Mesendoderm (in vitro differentiated cells): ENCODE results near the gene TMEM8B.
A peak's percentile ranks its signal among the peaks of the same experiment; 100 is the strongest.
"Not testable (repeated sequence)": the region's sequence is repeated elsewhere in the genome, so short reads cannot be mapped to it uniquely, and the experiment has no call there.

Source experiments
- DNase-seq: peaks from one replicate; pipeline ENCODE4 v3.0.0; 2013
- H2AK5ac ChIP-seq: 2 replicates; pipeline ENCODE4 v1.6.1; 2013; ENCODE audit warnings: low read length, inconsistent platforms
- H2BK120ac ChIP-seq: 2 replicates; pipeline ENCODE4 v1.6.1; 2013; ENCODE audit warnings: low read depth, mild to moderate bottlenecking, low read length, moderate library complexity, mixed read lengths
- H2BK15ac ChIP-seq: replicated peaks from 2 replicates; pipeline ENCODE4 v1.6.1; 2013; ENCODE audit warnings: low read depth, mild to moderate bottlenecking, moderate library complexity
- H2BK5ac ChIP-seq: 2 replicates; pipeline ENCODE4 v1.6.1; 2013; ENCODE audit warnings: low read length, inconsistent platforms
- H3K18ac ChIP-seq: 2 replicates; pipeline ENCODE4 v1.6.1; 2013; ENCODE audit warnings: mild to moderate bottlenecking, low read length, mixed read lengths
- H3K23ac ChIP-seq: one replicate; pipeline ENCODE4 v1.6.1; 2013; ENCODE audit warnings: low read length
- H3K27ac ChIP-seq: 2 replicates; pipeline ENCODE4 v1.5.1; 2013; ENCODE audit warnings: low read depth, mild to moderate bottlenecking, inconsistent platforms, low read length, moderate library complexity
- H3K27me3 ChIP-seq: 2 replicates; pipeline ENCODE4 v1.6.1; 2013; ENCODE audit warnings: low read length, control low read depth, mild to moderate bottlenecking, inconsistent platforms; ENCODE audit not compliant: insufficient read depth, poor library complexity
- H3K36me3 ChIP-seq: 2 replicates; pipeline ENCODE4 v1.6.1; 2013; ENCODE audit warnings: low read length, inconsistent platforms; ENCODE audit not compliant: control insufficient read depth, insufficient read depth
- H3K4ac ChIP-seq: one replicate; pipeline ENCODE4 v1.6.1; 2013; ENCODE audit warnings: low read depth, mild to moderate bottlenecking, low read length, moderate library complexity
- H3K4me1 ChIP-seq: 2 replicates; pipeline ENCODE4 v1.6.1; 2013; ENCODE audit warnings: low read depth, low read length, inconsistent platforms; ENCODE audit not compliant: control insufficient read depth
- H3K4me2 ChIP-seq: 2 replicates; pipeline ENCODE4 v1.6.1; 2013; ENCODE audit warnings: low read length
- H3K4me3 ChIP-seq: 2 replicates; pipeline ENCODE4 v1.5.1; 2013; ENCODE audit warnings: mild to moderate bottlenecking, low read length
- H3K56ac ChIP-seq: one replicate; pipeline ENCODE4 v1.6.1; 2013; ENCODE audit warnings: low read length
- H3K79me1 ChIP-seq: 2 replicates; pipeline ENCODE4 v1.6.1; 2013; ENCODE audit warnings: low read length, inconsistent platforms
- H3K79me2 ChIP-seq: 2 replicates; pipeline ENCODE4 v1.6.1; 2013; ENCODE audit warnings: mild to moderate bottlenecking, low read length; ENCODE audit not compliant: control insufficient read depth, insufficient read depth
- H3K9ac ChIP-seq: 2 replicates; pipeline ENCODE4 v1.6.1; 2013; ENCODE audit warnings: low read length, inconsistent platforms
- H4K5ac ChIP-seq: one replicate; pipeline ENCODE4 v1.6.1; 2013; ENCODE audit warnings: low read length
- H4K8ac ChIP-seq: one replicate; pipeline ENCODE4 v1.6.1; 2013; ENCODE audit warnings: low read depth, mild to moderate bottlenecking, control low read depth, low read length, moderate library complexity
- WGBS: extraction: QIAGEN DNeasy Blood & Tissue Kit; methylation state at CpG from one replicate; pipeline ENCODE4 v1.1.7; 2013; ENCODE audit warnings: low lambda C conversion rate, missing lambda C conversion rate; ENCODE audit not compliant: insufficient coverage; ENCODE audit errors: extremely low coverage; 5-methylcytosine and 5-hydroxymethylcytosine counted together

The TMEM8B gene

GRCh38 chr9:35871545-35871944, 42.5 kb downstream of the TMEM8B start:
- no peak overlapping the region for H2BK120ac ChIP-seq
- no peak overlapping the region for H3K23ac ChIP-seq
- H4K5ac ChIP-seq = no peak overlapping the region
- H3K4ac ChIP-seq = no peak overlapping the region
- H3K56ac ChIP-seq = no peak overlapping the region
- H3K4me3 ChIP-seq = no peak overlapping the region
- no peaks in the 10 kb centered on the region for H3K79me2 ChIP-seq
- no peak overlapping the region for H2AK5ac ChIP-seq
- DNase-seq = no peak
- H4K8ac ChIP-seq = no peak overlapping the region
- H3K4me2 ChIP-seq = no peak overlapping the region
- no peaks in the 10 kb centered on the region for H3K36me3 ChIP-seq
- no peak overlapping the region for H3K18ac ChIP-seq
- WGBS = no CpG with 5 or more reads among the region's 3 CpGs
- no peaks in the 10 kb centered on the region for H3K27me3 ChIP-seq
- H2BK15ac ChIP-seq = no peak overlapping the region
- H3K4me1 ChIP-seq = no peaks in the 10 kb centered on the region
- H3K9ac ChIP-seq = no peak overlapping the region
- H3K27ac ChIP-seq = no peak overlapping the region
- H3K79me1 ChIP-seq = no peaks in the 10 kb centered on the region
- no peak overlapping the region for H2BK5ac ChIP-seq

GRCh38 chr9:35872505-35872904, 43.5 kb downstream of the TMEM8B start:
- Histone ChIP-seq H3K36me3 (no peaks in the 10 kb centered on the region), H4K5ac (no peak overlapping the region), H2BK5ac (no peak overlapping the region), H3K4me1 (no peaks in the 10 kb centered on the region), H3K56ac (no peak overlapping the region), H3K9ac (no peak overlapping the region), H3K4ac (no peak overlapping the region), H2AK5ac (no peak overlapping the region), H3K4me2 (no peak overlapping the region), H3K79me1 (no peaks in the 10 kb centered on the region), H3K27ac (no peak overlapping the region), H4K8ac (no peak overlapping the region), H3K23ac (no peak overlapping the region), H2BK120ac (no peak overlapping the region), H3K27me3 (no peaks in the 10 kb centered on the region), H3K79me2 (no peaks in the 10 kb centered on the region), H2BK15ac (no peak overlapping the region), H3K18ac (no peak overlapping the region), H3K4me3 (no peak overlapping the region)
- WGBS = no CpG with 5 or more reads among the region's 3 CpGs
- DNase-seq = no peak

DNA sequence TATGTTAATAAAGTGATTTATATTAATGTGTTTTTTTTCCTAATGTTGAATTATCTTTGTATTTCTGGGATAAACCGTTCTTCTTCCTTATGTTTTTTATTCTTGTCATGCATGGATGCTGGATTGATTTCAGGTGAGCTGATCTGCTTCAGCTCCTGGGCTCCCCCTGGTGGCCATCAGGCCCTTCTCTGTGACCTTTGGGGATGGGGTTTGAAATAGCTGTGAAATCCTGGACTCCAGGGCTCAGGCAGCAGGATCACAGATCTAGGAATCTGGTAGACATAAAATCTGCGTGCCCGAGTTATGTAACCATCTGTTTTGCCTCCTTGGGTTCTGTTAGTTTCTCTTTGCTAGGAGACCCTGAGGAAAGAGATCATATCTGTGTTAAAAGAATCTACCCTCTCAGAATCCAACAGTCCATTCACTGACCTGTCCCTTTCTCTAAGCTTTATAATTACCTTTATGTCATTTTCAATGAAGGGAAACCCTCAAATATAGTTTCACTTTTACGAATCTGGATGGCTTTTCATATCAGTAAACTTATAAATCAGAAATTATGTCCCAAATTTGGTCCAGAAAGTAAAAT, 53.3 kb downstream of the TMEM8B start:
- WGBS = no CpG with 5 or more reads among the region's 4 CpGs
- Histone ChIP-seq H3K4me1 (no peaks in the 10 kb centered on the region), H4K5ac (no peak overlapping the region), H2BK5ac (no peak overlapping the region), H3K27ac (no peak overlapping the region), H3K27me3 (no peaks in the 10 kb centered on the region), H3K4me3 (no peak overlapping the region), H2BK15ac (no peak overlapping the region), H3K9ac (no peak overlapping the region), H3K79me2 (no peaks in the 10 kb centered on the region), H3K56ac (no peak overlapping the region), H3K4me2 (no peak overlapping the region), H2BK120ac (no peak overlapping the region), H3K79me1 (no peaks in the 10 kb centered on the region), H3K36me3 (no peaks in the 10 kb centered on the region), H2AK5ac (no peak overlapping the region), H3K4ac (no peak overlapping the region), H3K18ac (no peak overlapping the region), H3K23ac (no peak overlapping the region), H4K8ac (no peak overlapping the region)
- peak; percentile 77 for DNase-seq

DNA sequence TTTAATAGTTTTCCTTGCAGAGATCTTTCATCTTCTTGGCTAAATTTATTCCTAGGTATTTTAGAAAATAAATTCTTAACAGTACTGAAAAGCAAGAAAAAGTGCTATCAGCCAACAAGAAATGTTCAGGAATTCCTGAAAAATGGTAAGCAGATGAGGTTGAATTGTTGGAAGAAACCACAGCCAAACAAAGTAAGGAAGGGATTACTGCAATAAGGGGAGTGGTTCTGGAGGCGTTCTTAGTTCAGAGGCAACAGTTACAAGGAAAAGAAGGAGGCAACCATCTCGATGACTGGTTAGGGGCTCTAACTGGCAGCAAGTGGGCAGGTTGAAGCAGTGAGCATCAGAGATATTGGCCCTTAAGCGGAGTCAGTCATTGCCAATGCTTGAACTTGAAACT, 54.0 kb downstream of the TMEM8B start:
- WGBS = no CpG with 5 or more reads among the region's 3 CpGs

DNA sequence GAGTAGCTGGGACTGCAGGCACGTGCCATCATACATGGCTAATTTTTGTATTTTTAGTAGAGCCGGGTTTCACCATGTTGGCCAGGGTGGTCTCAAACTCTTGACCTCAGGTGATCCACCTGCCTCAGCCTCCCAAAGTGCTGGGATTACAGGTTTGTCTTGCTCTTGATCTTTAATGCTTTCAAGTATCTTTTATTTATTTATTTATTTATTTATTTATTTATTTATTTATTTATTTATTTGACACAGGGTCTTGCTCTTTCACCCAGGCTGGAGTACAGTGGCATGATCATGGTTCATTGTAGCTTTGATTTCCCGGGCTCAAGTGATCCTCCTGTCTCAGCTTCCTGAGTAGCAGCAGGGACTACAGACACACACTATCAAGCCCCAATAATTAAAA, 55.9 kb downstream of the TMEM8B start:
- not testable (repeated sequence) for H2BK120ac ChIP-seq, H3K4ac ChIP-seq, H3K18ac ChIP-seq, H3K79me2 ChIP-seq, H2BK15ac ChIP-seq, H3K23ac ChIP-seq, H2BK5ac ChIP-seq, H3K27me3 ChIP-seq, H3K9ac ChIP-seq, H3K79me1 ChIP-seq, H4K5ac ChIP-seq, H3K4me1 ChIP-seq, H3K4me2 ChIP-seq, H2AK5ac ChIP-seq, H3K27ac ChIP-seq, H3K36me3 ChIP-seq, H3K4me3 ChIP-seq, DNase-seq, H3K56ac ChIP-seq, H4K8ac ChIP-seq
- no CpG with 5 or more reads among the region's 3 CpGs for WGBS

More for the DNA sequence above, 54.0 kb downstream of the TMEM8B start:
- Histone ChIP-seq H3K79me2 (no peaks in the 10 kb centered on the region), H3K23ac (peak overlapping the region; percentile 24), H2AK5ac (no peak overlapping the region), H3K4me2 (no peak overlapping the region), H3K4me1 (no peaks in the 10 kb centered on the region), H2BK15ac (no peak overlapping the region), H2BK120ac (no peak overlapping the region), H4K5ac (no peak overlapping the region), H3K4ac (no peak overlapping the region), H3K18ac (no peak overlapping the region), H3K9ac (no peak overlapping the region), H3K27ac (no peak overlapping the region), H3K56ac (no peak overlapping the region), H3K79me1 (no peaks in the 10 kb centered on the region), H2BK5ac (no peak overlapping the region), H3K27me3 (no peaks in the 10 kb centered on the region), H4K8ac (no peak overlapping the region), H3K36me3 (no peaks in the 10 kb centered on the region), H3K4me3 (no peak overlapping the region)
- DNase-seq = no peak

DNA sequence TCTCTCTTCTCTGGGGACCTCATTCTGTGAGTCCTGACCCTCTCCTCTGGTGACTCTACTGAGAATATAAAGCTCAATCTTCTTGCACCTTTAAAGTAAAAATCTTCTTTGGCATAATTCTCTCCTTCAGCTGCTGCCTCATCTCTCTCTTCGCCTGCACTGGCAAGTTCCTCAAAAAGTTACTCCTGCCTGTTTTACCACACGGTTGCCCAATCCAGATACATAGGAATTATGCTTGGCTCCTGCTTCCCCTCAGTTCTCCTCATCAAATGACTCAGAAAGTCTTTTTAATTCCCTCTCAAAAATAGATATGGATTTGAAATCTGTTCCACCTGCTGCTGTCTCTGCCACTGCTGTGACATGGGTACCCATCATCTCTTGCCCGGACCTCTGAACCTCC, 62.6 kb downstream of the TMEM8B start:
- no peak overlapping the region for H3K27ac ChIP-seq
- no peak for DNase-seq
- H3K36me3 ChIP-seq = no peaks in the 10 kb centered on the region
- H3K4me3 ChIP-seq = no peak overlapping the region
- no peak overlapping the region for H3K18ac ChIP-seq
- H3K27me3 ChIP-seq = no peaks in the 10 kb centered on the region
- H3K79me1 ChIP-seq = no peaks in the 10 kb centered on the region
- H3K4ac ChIP-seq = no peak overlapping the region
- no peak overlapping the region for H3K4me2 ChIP-seq
- H2AK5ac ChIP-seq = no peak overlapping the region
- no CpG with 5 or more reads among the region's 3 CpGs for WGBS
- no peak overlapping the region for H3K9ac ChIP-seq
- no peak overlapping the region for H4K8ac ChIP-seq
- H2BK120ac ChIP-seq = no peak overlapping the region
- no peak overlapping the region for H2BK5ac ChIP-seq
- no peaks in the 10 kb centered on the region for H3K79me2 ChIP-seq
- H3K56ac ChIP-seq = no peak overlapping the region
- no peak overlapping the region for H4K5ac ChIP-seq
- no peak overlapping the region for H3K23ac ChIP-seq
- H3K4me1 ChIP-seq = no peaks in the 10 kb centered on the region
- no peak overlapping the region for H2BK15ac ChIP-seq
